SW480 (cell line): ENCODE measurements around the gene U2AF1L4.

Experiments used
- DNase-seq: peaks from one replicate; pipeline ENCODE4 v3.0.0-alpha.2; 2016; ENCODE audit warnings: low spot score

U2AF1L4 gene

GRCh38 chr19:35712567-35713505, 32.4 kb downstream of the U2AF1L4 start:
- DNase-seq: no peak

GRCh38 chr19:35710784-35711723, 34.2 kb downstream of the U2AF1L4 start:
- DNase-seq: peak; percentile 36

- no peak for DNase-seq
Observed at GRCh38 chr19:35708391-35708790, 36.8 kb downstream of the U2AF1L4 start.

GRCh38 chr19:35704218-35704617, 41.0 kb downstream of the U2AF1L4 start, which contains the start of gene ZBTB32:
ZBTB32 (plus strand) TSS chr19:35704558; CDS start chr19:35714627, 10,069 bp downstream.
- no peak for DNase-seq

- DNase-seq: no peak
Observed at GRCh38 chr19:35703343-35703742, 41.9 kb downstream of the U2AF1L4 start.

GRCh38 chr19:35702223-35703012, 42.8 kb downstream of the U2AF1L4 start:
- peak; percentile 100 for DNase-seq

GRCh38 chr19:35696835-35697234, 48.4 kb downstream of the U2AF1L4 start:
- peak; percentile 89 for DNase-seq

GRCh38 chr19:35695895-35696422, 49.3 kb downstream of the U2AF1L4 start:
- DNase-seq: no peak

GRCh38 chr19:35693835-35694599, 51.2 kb downstream of the U2AF1L4 start:
- DNase-seq: peak; percentile 92

GRCh38 chr19:35693422-35693821, 51.8 kb downstream of the U2AF1L4 start:
- no peak for DNase-seq
